HL-60 (cell line): ENCODE measurements around the gene TRPC4AP.
A peak's percentile ranks its signal among the peaks of the same experiment; 100 is the strongest.

Source experiments
- DNase-seq, 2 experiments: peaks; one replicate each; pipeline ENCODE4 v3.0.0-alpha.2; 2010 to 2020; ENCODE audit warnings: low read depth in 1 of 2, low spot score in 1 of 2
- H3K27ac ChIP-seq: fragments of 250-450 bp; sonication (Bioruptor Pico); replicated peaks from 2 replicates; pipeline ENCODE4 v1.5.1; 2020; ENCODE audit warnings: mild to moderate bottlenecking, moderate library complexity
- H3K27me3 ChIP-seq: fragments of 250-450 bp; sonication (Bioruptor Pico); 2 replicates; pipeline ENCODE4 v1.5.1; 2021; ENCODE audit warnings: mild to moderate bottlenecking, moderate library complexity; ENCODE audit not compliant: insufficient read depth, poor library complexity, severe bottlenecking
- H3K4me3 ChIP-seq: replicated peaks from 2 replicates; pipeline ENCODE4 v1.5.1; 2011; ENCODE audit warnings: mild to moderate bottlenecking, control low read depth, low read length; ENCODE audit not compliant: insufficient read depth
- GABPA ChIP-seq: IDR thresholded peaks from 2 replicates; pipeline ENCODE4 v1.6.1; 2012; ENCODE audit warnings: low read depth
- POLR2AphosphoS5 ChIP-seq: IDR thresholded peaks from 2 replicates; pipeline ENCODE4 v1.6.1; 2012; ENCODE audit warnings: low read depth
- SPI1 ChIP-seq: IDR thresholded peaks from 2 replicates; pipeline ENCODE4 v1.6.1; 2012; ENCODE audit warnings: low read depth, mild to moderate bottlenecking, borderline replicate concordance
- TF ChIP-seq, protein P1 (sequence below): IDR thresholded peaks from one replicate; pipeline ENCODE4 v1.5.1; 2011; ENCODE audit warnings: low read length, control low read depth, inconsistent platforms; ENCODE audit not compliant: insufficient read depth
- TF ChIP-seq, protein P2 (sequence below): IDR thresholded peaks from 2 replicates; pipeline ENCODE4 v1.6.1; 2012; ENCODE audit warnings: low read depth; ENCODE audit not compliant: insufficient replicate concordance

TRPC4AP gene

DNA sequence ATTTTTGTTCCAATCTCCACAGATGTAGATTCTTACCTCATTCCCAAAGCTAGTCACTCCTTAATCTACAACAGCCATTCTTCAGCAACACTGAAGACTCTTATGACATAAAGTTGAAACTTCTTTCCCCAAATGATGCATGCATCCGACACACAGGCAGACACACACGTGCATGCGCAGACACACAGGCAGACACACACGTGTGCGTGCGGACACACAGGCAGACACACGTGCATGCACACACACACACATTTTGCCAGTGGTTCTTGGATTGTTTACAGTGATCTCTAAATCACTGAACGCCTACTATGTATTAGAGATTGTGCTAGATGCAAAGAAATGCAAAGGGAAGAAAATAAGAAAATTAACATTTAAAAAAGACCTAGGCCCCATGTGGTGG, 9.0 kb upstream of the TRPC4AP start:
- H3K27ac ChIP-seq, result no peak overlapping the region

GRCh38 chr20:35093267-35093884, 769 bp upstream of the TRPC4AP start:
- Histone ChIP-seq H3K27me3 (no peaks in the 10 kb centered on the region), H3K4me3 (peak overlapping the region; percentile 100; the same call in 1 of the 2 replicates), H3K27ac (peak overlapping the region; percentile 79)
- peak in 1 of 2 experiments; percentile 60 for DNase-seq
- no peak for TF ChIP-seq GABPA
- TF ChIP-seq, protein P1, sequence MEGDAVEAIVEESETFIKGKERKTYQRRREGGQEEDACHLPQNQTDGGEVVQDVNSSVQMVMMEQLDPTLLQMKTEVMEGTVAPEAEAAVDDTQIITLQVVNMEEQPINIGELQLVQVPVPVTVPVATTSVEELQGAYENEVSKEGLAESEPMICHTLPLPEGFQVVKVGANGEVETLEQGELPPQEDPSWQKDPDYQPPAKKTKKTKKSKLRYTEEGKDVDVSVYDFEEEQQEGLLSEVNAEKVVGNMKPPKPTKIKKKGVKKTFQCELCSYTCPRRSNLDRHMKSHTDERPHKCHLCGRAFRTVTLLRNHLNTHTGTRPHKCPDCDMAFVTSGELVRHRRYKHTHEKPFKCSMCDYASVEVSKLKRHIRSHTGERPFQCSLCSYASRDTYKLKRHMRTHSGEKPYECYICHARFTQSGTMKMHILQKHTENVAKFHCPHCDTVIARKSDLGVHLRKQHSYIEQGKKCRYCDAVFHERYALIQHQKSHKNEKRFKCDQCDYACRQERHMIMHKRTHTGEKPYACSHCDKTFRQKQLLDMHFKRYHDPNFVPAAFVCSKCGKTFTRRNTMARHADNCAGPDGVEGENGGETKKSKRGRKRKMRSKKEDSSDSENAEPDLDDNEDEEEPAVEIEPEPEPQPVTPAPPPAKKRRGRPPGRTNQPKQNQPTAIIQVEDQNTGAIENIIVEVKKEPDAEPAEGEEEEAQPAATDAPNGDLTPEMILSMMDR, result no peak
- no peak for TF ChIP-seq POLR2AphosphoS5
- TF ChIP-seq, protein P2, sequence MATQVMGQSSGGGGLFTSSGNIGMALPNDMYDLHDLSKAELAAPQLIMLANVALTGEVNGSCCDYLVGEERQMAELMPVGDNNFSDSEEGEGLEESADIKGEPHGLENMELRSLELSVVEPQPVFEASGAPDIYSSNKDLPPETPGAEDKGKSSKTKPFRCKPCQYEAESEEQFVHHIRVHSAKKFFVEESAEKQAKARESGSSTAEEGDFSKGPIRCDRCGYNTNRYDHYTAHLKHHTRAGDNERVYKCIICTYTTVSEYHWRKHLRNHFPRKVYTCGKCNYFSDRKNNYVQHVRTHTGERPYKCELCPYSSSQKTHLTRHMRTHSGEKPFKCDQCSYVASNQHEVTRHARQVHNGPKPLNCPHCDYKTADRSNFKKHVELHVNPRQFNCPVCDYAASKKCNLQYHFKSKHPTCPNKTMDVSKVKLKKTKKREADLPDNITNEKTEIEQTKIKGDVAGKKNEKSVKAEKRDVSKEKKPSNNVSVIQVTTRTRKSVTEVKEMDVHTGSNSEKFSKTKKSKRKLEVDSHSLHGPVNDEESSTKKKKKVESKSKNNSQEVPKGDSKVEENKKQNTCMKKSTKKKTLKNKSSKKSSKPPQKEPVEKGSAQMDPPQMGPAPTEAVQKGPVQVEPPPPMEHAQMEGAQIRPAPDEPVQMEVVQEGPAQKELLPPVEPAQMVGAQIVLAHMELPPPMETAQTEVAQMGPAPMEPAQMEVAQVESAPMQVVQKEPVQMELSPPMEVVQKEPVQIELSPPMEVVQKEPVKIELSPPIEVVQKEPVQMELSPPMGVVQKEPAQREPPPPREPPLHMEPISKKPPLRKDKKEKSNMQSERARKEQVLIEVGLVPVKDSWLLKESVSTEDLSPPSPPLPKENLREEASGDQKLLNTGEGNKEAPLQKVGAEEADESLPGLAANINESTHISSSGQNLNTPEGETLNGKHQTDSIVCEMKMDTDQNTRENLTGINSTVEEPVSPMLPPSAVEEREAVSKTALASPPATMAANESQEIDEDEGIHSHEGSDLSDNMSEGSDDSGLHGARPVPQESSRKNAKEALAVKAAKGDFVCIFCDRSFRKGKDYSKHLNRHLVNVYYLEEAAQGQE, result no peak
- TF ChIP-seq SPI1, result no peak

More for the DNA sequence above, 9.0 kb upstream of the TRPC4AP start:
- H3K4me3 ChIP-seq, result no peak overlapping the region
- DNase-seq, result no peak
- TF ChIP-seq, protein P1, result no peak
- TF ChIP-seq SPI1 (no peak), GABPA (no peak), POLR2AphosphoS5 (no peak)
- TF ChIP-seq, protein P2, result no peak
- no peaks in the 10 kb centered on the region for H3K27me3 ChIP-seq

DNA sequence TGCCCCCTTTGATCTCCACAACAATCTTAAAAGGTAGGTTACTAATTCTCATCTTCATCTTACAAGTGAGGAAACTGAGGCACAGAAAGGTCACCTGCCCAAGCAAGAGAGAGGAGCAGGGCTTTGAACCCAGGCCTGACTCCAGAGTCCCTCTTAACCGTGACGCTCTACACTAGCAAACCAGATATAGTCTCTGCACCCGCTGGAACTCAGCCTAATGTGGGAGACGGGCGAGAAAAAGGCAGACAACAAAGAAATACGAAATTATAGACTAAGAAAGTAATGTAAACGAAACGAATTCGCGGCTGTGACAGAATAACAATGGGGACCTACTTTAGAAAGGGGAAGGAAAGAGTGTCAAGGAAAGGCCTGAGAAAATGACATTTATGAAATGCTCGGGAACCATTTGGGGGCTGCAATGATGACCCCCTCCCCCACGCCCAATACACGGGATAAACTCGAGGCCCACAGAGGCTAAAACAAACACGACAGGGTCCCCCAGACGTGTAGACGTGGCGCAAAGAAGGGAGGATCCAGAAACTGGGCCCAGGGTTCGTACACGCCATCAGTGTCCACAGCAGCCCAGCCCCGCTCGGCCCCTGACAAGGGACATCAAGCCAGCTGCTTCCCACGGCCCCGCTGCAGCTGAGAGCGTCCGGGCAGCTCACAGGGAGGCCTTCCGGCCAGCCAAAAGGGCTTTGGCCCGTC, 637 bp downstream of the TRPC4AP start:
- Histone ChIP-seq H3K27me3 (no peaks in the 10 kb centered on the region), H3K27ac (peak overlapping the region; percentile 79), H3K4me3 (peak overlapping the region; percentile 100)
- TF ChIP-seq SPI1, result no peak
- no peak for TF ChIP-seq GABPA
- TF ChIP-seq, protein P1, result no peak
- TF ChIP-seq POLR2AphosphoS5, result no peak; the same call in 1 of the 2 replicates
- TF ChIP-seq, protein P2, result no peak
- DNase-seq, result no peak
